GM18519 (cell line): ENCODE measurements around the gene CD93.

ENCODE experiments used
- ATAC-seq: cut with Tn5 transposase; IDR thresholded peaks from one replicate; pipeline ENCODE4 v1.9.1; 2021; ENCODE audit warnings: mild to moderate bottlenecking, moderate library complexity; ENCODE audit not compliant: unreplicated experiment, low FRiP score

Gene CD93

DNA sequence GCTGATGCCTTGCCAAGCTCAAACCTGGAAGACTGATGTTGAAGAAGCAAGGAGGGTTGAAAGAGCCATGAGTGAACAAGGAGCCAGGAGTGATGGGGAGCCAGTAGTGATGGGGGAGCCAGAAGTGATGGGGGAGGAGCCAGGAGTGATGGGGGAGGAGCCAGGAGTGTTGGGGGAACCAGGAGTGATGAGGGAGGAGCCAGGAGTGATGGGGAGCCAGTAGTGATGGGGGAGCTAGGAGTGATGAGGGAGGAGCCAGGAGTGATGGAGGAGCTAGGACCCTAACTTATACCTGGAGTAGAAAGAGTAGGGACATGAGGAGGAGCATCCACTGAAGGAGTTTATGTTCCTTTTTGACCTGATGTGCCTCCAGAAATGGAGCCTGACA, 14.6 kb upstream of the CD93 start:
- ATAC-seq = no peak

DNA sequence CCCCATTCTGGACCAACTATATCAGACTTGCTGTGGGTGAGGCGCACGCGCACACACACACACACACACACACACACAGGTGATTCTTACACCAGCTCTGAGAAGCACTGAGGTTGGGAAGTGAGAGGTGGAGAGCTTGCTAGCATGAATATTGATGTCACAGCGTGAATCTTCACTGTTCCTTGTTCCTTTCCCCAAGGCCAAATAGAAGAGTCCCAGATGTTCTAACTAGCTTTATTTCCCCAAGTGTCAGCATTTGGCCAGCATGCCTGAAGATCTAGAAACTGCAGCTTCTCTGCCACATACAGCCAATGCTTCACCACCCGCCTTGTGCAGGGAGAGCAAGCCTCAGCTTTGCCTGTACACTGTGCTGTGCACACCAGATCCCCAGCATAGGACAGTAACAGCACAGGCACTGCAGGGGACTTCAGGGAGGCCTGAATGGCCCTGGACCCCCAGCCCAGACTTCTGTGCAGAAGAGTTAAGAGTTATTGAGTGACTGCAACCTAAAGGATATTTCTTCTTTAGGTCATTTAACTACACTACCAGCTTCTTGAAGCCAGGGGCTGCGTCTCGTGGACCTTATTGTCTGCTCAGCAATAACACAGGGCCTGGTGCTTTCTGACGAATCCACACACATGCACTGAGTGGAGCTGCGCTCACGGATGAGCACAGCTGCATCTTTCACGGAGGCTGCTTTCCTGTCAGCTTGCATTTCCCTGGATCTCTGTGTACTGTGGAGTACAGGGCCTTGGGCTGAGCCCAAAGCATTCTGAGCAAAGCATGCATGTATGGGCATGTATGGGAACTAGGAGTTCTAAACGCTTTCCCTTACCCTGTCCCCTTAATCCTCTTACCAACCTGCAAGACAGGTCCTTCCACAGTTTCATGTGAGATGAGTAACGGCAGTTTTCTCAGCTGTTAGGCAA, 13.9 kb upstream of the CD93 start:
- no peak for ATAC-seq

DNA sequence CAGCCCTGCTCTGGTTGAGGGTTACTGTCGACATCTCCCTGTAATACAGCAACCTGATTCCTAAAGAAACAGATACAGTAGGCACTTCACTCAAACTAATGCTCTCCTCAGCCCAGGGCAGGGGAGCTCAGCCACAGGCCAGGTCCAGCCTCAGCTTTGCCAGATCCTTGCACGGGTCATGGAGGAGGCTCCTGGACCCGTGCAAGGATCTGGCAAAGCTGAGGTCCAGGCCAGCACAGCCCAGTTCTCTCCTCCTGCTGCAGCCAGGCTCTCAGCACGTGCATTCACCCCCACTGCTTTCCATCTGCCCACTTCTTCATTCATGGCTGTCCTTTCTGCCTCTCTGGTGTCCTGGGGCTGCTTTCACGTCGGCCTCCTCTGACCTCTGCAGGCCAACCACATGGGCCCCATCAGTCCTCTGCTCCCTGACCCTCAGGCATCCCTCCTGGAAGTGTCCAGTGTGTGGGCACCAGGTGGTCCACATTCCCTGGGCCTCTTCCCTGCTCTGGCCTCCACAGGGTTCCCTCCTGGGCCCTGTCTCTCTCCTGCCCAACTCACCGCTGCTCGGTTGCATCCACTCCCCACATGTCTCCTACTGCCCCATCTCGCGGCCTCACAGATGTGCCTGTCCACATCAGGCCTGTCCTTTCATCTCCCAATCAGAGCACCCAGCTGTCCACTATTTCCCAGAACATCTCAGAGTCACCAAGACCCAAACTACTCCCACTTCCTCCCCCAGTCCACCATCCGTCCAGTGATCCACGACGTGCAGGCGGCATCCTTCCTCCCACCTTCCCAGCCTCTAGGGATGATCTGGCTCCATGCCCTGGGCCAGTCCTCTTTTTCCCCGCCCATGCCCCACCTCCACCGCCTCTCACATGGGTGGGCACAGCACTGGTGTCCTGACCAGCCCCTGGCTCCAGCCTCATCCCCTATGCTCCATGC, 11.8 kb upstream of the CD93 start:
- no peak for ATAC-seq

DNA sequence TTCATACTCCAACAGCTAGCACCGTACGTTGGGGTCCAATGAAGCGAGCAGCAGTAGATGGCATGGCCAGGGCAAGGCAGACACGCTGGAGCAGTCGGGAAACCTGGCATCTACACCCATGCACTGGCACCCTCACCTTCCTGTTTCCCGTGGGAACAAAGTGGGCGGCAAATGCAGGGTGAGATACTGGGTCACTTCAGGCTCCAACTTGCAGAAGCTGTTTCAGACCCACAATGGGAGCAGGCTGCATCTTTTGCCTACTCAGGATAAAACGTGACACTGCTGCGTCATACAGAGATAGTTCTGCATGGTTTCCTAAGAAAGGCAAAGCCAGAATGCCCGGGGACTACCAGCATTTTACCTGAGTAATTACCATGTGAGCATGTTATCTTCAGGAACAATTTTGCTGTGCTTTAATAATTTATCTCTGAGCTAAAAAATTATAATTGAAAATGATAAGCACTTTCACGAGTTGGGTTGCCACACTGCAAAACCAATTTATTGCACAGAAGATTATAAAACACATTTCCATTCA, 10.9 kb upstream of the CD93 start:
- no peak for ATAC-seq

DNA sequence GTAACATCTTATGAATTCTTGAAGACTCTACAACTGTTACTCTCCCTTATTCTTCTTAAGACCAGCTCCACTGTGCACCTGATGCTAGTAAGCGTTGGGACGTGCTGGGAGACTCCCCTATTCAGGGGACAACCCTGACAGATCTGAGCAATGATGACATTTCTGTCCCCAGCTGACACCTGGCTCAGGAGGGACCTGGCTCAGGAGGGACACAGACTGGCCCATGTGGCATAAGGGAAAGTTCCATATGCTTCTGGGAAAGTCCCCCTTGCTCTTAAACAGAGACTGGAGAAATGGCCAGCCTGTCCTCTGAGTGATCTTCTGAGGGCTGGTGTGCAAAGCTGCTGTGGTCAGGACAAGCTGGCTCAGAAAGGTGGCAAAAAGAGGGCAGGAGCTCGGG, 10.0 kb upstream of the CD93 start:
- no peak for ATAC-seq

DNA sequence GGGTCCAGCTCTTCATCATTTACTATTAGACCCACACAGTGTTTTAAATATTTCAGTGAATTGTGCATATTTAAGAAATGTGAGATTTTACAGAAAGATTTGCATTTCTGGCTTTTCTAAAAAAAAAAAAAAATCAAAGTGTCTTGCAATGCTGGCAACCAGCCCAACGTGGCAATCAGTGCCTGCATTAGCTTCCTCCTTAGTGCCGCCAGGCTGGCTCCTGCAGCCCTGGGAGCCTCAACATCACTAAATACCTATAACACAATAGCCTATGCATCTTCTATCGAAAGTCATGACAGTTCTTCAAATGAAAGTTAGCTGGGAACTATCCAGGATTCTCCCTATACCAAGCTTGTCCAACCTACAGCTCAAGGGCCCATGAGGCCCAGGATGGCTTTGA, 9.4 kb upstream of the CD93 start:
- no peak for ATAC-seq

DNA sequence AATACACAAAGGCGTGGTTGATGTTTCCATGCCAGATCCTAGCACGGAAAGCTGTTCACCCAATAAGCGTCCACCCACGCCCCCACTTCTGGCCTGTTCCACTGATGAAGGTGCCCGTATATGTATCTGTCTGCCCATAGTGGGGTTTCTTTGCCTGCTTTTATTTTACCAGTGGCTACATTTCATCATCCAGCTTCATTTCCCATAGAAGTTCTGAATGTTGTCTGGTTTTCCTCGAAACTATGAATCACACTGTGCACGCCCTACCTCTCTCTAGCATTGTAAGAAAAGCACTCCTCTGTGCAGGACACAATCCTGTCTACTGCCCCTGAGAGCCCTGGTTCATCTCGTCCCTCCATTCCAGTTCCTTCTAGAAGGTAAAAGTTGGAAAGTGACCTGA, 8.8 kb upstream of the CD93 start:
- no peak for ATAC-seq

DNA sequence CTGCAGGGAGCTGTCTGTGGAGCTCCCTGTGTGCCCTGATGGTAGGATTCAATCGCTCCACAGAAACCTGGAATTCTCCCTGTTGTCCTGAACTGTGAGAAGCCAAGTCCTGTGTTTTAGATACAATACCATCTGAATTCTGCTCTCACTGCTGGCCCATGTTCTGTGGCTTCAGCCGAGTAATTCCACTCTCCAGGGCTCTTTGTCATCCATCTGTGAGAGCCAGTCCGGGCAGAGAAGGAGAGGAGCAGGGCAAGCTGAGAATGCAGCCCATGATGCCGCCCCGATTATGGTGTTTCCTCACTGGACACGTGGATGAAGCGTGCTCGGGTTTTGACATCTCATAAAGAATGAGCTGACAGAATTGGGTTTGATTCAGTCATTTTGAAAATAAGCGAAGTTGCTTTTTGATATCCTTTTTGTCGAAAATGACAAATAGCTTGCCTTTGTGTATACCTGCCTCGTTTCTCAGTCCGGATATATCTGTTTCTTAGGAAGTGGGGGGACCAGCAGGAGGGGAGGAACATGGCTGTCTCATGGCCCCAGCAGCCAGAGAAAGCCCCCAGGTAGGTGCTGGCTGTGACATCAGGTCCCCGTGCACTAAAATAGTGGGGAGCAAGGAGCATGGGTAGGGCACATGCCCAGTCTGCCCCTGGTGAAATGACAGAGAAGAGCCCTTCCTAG, 8.2 kb upstream of the CD93 start:
- ATAC-seq = no peak

DNA sequence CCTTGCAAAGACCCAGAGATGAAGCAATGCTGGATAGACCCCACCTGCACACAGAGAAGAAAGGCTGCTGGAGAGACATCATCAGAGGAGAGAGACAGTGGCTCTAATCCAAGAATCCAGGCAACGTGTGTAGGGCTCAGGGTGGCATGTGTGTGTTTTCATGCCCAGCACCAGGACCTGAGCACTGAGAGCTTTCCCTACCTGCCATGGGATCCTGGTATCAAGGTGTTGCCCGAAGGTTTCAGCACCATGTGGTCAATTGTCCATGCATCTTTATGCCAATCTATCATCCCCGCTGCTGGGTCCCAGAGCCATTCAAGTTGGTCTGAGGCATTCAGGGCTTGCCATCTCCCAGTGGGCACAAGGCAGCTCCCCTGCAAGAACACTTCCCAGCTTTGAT, 7.5 kb upstream of the CD93 start:
- no peak for ATAC-seq

DNA sequence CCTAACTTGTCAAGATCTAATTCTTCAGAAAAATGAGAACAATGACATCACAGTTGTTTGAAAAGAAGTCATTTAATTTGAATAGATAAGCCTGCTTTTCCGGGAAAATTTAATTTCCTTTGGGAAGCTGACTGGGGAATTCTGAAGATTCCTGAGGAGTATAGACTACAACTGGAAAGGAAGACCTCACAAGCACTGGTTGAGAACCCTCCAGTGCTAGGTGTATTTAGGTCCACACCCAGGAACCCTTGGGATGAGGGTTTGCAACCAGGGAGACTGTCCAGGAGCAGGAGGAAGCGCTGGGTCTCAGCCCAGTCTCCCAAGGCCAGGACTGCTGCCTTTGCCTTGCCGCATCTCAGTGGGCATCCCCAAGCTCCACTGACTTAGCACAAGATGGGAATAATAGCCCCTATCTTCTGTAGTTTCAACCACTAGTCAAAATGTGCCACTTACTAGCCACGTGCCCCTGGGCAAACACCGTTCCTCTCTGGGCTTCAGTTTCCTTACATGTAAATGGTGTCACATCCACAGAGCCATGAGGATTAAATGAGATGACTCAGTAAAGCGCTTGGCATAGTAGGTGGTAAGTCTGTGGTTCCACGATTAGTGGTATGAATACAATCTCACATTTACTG, 6.9 kb upstream of the CD93 start:
- ATAC-seq = no peak

DNA sequence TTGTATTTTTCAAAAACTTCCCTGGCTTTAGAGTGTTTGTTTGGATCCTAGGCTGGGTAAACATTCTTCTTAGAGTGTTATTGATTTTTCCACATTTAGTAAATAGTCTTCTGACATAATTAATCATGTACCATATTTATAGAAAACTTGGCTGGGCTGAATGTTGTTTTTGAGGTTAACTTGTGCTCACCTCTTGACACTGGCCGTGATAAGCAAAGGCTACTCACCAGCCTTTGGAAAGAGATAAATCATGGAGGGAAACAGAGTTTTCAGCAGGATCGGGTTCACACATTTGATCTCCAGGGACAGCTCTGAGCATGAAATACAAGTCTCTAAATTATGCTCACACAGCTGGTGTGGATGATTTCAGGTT, 6.2 kb upstream of the CD93 start:
- no peak for ATAC-seq

DNA sequence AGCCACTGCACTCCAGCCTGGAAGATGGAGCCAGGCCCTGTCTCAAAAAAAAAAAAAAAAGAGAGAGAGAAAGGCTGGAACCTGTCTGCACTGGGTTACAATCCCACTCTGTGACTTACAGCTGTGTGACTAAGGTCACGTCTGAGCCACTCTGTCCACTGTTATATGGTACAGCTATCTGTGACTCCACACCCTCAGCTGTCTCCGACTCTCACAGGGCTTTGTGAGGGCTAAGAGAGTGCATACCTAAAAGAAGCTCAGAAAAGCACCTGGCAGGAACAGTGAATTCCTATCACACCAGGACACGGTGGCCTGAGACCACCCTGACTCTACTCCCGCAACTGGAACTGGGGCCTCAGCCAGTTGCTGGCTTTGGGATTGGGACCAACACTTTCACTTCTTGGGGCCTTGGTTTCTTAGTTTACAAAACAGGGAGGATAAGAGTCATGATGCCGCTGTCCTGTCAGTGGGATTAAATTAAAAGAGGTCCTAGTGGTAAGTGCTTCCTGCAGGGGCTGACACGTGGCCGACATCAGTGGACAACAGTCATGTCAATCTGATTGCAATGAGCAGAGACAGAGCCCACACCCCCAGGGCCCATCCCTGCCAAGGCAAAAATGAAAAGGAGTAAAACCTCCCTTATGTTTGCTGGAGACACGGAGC, 5.7 kb upstream of the CD93 start:
- ATAC-seq = no peak

DNA sequence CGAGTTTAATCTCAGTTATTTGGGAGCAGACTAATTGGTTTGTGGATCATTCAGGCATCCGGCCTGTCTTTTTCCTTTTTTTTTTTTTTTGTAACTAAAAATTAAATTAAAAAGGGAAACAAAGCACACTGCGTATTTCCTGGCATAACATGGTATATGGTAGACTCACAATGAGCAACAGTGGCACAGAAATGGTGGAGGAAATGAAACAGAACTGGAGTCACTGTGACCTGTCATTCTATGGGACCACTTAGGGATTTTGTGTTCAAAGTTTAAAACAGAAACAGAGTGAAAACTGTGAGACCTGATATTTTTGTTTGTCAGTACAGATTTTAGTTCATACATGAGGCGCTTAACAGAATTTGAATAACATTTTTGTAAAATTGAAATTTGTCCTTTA, 4.8 kb upstream of the CD93 start:
- no peak for ATAC-seq

DNA sequence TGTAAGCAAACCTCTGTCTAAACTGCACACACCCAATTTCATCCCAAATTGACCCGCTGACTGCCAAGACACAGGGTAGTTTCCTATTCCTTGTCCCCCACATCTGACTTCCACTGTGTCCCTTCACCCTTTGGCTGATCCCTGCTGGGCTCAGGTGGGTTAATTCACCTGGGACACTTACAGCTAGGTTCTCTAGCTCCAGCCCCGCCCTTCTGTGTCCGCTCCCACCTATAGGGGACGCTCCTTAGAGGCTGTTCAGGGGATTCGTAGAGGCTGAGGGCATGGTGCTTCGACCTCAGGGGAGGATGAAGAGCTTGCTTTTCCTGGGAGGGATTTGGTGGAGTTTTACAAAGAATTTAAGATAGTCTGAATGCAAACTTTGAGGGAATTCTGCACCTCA, 4.0 kb upstream of the CD93 start:
- ATAC-seq = no peak

DNA sequence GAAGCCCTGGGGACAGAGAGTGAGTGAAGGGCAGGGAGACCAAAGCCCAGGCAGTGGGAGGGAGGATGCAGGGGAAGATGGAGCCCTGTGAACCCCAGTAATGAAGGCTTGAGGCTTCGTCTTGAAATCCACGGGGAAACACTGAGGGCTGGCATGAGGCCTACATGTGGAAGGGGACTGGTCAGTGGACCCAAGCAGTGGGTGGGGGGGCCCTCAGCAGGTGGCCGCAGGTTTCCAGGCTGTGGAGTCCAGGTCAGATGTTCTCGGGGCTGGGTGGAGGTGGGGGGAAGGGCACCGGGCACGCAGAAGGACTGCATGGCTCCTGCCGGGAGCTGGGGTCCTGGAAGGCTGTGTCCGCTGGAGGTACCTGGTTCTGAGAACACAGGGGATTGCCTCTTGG, 2.7 kb upstream of the CD93 start:
- ATAC-seq = no peak

DNA sequence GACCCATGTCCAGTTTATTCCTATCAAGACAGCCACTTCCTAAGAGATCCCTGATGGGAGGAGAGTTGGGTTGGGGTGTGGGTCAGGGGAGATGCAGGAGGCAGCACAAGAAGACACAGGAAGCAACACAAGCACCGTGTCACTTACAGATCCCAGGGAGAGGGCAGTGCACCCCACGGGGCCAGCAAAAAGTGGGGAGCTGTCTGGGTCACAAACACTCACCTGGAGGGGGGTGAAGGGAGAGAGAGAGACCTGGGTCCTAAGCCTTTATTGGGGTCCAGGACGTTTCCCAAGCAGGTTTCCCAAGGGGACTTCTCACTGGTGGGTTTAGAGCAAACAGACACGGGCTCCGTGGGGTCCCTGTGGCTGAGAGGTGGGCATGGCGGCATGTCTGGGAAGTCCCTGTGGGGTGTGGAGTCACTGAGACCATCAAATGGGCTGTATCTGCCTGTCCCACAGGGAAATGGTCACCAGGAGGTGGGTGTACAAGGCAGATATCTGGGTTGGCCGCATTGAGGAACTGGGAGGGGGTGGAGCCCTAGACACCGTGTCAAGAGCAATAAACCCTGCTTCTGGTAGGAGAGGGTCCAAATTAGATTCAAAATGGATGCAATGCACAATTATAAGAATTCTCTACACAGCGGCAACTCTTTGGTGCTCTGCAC, 1.6 kb upstream of the CD93 start:
- no peak for ATAC-seq

DNA sequence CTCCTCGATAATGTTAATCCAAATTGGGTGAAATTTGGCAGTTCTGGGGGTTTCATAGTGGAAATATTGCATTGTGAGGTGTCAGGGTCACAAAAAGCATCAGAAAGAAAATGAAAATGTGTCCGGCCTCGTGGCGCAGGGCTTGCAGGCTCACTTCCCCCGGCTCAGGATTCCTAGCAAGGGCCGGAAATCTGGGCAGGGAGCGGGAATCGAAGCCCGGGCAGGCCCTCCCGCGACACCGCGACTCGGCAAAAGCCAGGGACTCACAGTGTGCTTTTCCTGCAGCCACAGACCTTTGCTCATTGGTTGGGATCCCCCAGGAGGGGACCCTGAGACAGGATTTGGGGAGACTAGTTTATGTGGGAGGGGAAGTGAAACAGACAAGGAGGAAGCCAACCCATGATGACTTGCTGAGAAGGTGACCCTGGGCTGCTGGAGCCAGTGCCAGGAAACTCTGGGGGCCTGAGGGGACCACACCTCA, 847 bp upstream of the CD93 start:
- no peak for ATAC-seq

DNA sequence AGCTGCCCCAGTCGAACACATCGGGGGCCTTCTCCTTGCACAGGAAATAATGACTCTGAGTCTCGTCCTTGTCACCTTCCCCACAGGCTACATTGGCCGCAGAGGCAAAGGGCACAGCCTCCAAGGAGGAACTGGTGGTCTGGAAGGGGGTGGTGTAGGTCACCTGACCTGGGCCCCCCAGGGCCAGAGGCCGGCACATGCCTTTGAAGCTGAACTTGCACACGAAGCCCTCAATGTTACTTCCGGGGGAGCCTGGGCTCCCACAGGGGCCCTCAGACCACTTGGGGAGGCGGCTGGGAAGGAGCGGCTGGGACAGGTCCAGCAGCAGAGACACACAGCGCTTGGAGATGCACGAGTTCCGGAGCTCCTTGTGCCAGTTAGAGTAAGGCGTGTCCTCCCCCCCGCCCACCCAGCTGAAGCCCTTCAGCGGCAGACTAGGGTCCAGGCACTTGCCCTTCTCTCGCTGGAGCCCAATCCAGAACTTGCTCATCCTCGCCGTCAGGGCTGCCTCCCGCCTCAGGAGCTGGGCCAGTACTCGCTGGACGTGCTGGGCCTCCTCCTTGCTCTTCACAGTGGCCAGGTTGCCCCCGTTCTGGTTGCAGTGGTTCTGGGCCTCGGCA, 578 bp downstream of the CD93 start:
- no peak for ATAC-seq
